RKO (cell line): Measurements from ENCODE around the gene MRTFB.
A peak's percentile ranks its signal among the peaks of the same experiment; 100 is the strongest.

Experiments
- DNase-seq: peaks from one replicate; pipeline ENCODE4 v3.0.0-alpha.2; 2016; ENCODE audit warnings: low spot score

The MRTFB gene

DNA sequence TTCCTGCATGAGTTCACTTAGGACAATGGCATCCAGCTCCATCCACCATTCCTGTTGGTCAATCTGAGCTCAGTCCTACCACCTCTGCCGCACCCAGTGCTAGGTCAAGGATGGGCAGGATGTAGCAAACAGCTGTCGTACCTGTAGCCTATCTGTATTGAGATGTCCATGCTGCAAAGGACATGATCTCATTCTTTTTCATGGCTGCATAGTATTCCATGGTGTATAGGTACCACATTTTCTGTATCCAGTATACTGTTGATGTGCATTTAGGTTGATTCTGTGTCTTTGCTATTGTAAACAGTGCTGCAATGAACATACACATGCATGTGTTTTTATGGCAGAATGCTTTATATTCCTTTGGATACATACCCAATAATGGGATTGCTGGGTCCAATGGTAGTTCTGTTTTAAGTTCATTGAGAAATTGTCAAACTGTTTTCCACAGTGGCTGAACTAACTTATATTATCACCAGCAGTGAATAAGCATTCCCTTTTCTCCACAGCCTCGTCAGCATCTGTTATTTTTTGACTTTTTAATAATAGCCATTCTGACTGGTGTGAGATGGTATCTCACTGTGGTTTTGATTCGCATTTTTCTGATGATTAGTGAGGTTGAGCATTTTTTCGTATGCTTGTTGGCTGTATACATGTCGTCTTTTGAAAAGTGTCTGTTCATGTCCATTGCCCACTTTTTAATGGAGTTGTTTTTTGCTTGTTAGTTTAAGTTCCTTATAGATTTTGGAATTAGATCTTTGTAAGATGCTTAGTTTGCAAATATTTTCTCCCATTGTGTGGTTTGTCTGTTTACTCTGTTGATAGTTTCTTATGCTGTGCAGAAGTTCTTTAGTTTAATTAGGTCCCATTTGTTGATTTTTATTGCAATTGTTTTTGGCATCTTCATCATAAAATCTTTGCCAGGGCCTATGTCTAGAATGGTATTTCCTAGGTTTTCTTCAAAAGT is 7.2 kb upstream of the MRTFB start:
- no peak for DNase-seq

DNA sequence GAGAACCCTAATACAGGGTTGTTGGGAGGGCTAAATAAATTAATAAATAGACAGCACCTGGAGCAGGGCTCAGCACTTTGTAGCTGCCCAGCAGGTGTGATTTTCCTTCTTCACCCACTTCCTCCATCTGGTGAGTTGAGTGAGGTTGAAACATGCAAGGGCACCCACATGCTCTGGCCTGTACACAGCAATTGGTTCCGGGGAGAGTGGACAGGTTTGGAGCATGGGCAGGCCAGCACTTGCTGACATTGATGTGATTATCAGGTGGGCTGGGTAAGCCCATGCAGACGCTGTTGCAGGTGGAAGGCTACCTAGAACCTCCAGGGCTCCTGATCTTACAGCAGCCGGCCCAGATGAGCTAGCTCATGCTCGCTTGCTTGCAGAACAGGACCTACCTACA is 1.3 kb upstream of the MRTFB start:
- DNase-seq, result no peak

DNA sequence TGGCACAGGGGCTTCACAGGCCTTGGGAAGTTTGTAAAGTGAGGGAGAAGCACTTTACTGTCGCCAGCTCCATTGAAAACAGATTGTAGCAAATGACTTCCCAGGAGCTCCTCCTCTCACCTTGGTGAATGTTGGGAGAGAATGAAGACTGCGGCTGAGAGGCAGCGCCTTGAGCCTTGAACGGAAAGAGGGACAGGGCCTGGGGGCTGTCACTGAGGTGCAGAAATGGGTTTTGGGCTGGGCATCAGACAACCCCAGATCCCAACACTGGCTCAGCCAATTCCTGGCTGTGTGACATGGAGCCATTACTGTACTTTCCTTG is 603 bp upstream of the MRTFB start:
- no peak for DNase-seq

DNA sequence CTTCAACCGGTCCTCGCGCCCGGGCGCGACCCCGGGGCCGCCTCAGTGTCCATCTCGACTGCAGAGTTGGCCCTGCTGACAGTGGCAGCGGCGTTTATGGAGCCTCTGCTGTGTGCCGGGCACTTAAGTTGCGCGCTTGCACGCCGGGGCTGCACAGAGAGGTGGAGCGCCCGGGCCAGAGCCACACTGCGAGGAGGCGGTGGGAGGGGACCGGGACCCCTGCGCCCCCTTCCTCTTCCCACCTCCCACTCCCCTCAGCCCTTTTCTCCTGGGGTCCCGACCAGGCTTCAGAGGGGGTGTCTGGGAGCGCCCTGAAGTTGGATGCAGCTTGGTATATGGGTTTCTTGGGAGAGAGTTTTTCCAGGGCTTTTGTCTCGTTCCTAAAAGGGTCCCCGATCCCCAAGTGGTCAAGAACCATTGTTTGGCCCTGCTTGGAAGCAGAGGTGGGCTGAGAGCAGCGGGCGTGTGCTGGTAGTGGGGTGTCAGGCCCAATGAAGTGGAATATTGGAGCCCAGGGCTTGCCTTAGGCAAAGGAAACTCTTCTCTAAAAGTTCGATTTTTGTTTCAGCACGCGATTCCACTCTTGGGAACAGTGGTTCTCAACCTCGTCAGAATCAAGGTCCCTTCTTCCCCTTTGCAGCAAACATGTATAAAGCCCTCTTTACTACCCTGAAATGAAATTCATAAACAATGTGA is 605 bp downstream of the MRTFB start:
- peak; percentile 13 for DNase-seq

DNA sequence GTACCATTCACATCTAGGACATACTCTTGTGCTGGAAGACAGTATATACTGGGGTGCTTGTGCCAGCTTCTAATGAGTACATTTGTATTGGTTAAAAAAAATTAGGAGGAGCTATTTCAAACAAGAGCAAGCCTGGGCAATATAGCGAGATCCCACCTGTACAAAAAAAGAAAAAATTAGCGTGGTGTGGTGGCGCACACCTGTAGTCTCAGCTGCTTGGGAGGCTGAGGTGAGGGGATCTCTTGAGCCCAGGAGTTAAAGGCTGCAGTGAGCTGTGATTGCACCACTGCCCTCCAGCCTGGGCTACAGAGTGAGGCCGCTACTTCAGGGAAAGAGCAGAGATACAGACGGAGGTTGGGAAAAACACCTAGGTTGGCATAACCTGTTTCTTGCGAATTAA is 1.2 kb downstream of the MRTFB start:
- DNase-seq, result no peak

DNA sequence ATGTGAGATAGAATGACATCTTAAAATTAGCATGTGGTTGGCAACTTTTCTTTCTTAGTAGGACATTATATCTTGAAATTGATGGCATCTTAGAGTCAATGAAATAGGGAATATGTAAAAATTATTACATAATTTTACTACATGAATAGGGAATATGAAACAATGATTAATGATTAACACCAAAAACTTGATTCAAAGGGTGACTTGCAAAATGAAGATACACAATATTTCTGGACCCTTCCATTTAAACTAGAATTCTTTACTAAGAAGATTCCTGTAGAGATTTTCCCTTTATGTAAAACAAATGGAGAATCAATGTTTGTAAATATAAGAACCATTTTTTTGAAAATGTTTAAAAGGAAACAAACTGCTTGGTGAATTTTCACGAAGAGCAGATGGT is 3.4 kb downstream of the MRTFB start:
- no peak for DNase-seq

DNA sequence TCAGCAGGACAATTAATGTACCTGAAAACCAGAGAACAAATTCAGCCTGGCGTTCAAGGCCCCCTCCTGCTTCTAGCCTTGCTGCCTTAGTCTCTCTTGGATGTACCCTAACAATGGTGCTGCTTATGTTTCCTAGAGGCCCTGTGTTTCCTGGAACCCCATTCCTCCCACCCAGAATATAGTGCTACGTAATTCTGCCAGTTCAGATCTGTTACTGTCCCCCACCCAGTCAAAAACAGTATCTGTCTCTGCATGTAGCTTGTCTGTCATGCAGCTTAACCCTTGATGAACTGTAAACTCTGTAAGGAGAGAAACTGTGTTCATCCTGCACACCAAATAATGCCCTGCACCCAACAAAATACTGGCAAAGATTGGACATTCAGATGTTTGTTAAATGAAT is 6.8 kb downstream of the MRTFB start:
- no peak for DNase-seq

DNA sequence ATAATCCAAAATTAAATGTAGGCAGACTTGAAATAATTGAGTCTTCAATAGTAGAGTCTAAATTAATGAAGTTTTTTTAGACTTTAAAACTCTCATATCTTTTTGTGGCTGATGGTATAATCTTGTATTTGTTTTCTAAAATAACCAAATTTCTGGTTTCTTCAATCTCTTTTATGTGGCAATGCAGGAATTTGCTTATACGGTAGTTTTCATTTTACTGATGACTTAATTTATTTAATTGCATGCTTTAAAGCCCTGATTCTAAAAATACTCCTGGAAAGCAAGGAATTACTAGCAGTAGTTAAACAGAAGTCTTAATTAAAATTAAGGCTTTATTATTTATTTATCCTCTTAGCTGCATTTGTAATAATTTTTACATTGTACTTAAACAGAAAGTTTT is 15.4 kb downstream of the MRTFB start:
- no peak for DNase-seq

DNA sequence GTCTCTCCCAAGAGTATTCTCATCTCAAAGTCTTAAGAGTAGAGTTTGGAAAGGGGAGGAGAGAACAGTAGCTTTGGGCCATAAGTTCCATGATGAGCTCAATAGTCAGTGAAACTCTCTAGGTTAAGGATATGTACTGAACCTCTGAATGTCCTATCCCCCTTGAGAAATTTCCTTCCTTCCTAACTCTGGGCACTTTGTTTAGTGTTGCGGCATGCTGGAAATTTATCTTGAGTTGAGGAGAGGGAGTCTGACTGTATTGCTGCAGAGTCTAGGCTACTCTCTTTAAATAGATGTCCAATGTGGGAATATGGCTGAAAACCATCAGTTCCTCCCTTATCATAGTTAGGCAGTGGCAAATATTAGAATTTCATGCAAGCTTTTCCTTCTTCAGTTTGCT is 16.1 kb downstream of the MRTFB start:
- DNase-seq, result no peak

DNA sequence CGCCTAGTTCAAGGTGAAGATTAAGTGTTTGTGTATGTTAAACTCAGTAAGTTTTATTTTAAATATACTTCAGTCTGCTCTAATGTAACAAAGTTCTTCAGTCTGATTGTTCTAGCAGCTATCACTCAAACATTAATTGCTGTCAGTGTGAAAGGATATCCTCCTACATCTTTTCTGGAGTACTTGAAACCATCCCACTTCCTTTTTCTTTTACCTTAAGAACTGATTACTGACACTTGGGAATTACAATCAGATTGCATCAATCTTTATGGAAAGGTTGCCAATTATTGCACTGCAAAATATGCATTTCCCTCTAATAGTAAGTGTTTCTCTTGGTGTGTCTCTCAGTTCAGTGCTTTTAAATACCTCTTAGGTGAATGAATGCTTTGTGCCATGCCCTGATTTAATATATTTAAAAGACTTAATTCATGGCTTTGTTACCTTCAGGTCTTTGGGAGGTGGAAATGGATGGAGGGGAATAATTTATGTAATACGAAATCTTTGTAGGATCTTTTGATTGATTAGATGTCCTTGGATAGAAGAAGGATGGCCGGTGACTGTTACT is 16.6 kb downstream of the MRTFB start:
- no peak for DNase-seq

DNA sequence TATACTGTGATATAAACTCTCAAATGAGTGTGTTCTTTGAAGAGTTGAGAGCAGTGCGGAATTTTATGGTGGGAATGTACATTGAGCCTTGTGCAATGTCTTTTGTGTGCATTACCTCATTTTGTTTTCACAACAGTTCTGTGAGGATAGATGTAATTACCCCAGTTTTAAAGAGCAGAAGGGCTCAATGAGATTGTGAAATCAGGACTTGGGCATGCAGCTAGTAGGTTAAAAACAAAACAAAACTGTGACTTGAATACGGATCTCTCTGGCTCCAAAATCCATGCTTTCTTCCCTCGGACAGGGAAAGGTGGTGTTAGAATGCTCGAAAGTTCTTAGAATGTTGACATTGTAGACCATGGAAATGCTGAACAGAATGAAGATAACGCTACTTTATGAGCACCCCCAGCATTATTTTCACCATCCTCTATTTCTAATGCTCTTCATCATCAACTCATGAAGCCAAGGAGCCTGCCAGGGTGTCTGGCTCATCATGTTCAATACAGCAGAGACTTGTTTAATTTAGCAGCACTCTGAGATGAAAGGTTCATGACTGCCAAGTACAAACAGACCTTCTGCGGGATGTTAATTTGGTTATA is 17.1 kb downstream of the MRTFB start:
- no peak for DNase-seq

DNA sequence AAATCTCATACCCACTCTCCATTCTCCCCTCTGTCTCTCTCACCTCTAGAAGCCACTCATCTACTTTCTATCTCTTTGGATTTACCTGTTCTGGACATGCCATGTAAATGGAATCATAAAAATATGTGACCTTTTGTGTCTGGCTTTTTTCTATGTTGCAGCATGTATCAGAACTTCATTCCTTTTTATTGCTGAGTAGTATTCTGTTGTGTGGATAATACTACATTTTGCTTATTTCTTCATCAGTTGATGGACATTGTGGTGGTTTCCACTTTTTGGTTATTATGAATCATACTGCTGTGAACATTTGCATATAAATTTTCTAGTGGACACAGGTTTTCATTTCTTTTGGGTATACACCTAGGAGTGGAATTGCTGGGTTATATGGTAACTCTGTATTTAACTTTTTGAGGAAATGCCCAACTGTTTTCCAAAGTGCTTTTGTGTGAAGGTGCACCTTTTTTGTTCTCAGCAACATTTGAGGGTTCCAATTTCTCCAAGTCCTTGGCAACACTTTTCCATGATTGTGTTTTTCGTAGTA is 18.2 kb downstream of the MRTFB start:
- DNase-seq, result no peak

DNA sequence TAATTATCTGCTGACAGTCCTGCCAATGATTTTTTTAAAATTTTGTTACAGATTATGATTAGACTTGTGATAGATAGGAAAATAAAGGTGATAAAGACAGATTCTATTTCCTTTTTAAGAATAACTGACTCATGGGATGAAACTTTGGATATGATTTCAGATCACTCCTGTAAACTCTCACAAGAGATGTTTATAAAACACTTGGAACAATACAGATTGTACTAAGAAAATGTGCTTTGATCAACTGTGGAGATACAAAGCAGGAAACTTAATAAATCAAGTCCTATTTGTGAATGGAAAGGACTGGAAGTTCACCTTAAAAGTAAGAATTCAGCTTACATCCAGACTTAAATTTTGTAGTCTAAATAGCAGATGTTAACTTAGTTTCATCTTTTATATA is 21.4 kb downstream of the MRTFB start:
- no peak for DNase-seq

DNA sequence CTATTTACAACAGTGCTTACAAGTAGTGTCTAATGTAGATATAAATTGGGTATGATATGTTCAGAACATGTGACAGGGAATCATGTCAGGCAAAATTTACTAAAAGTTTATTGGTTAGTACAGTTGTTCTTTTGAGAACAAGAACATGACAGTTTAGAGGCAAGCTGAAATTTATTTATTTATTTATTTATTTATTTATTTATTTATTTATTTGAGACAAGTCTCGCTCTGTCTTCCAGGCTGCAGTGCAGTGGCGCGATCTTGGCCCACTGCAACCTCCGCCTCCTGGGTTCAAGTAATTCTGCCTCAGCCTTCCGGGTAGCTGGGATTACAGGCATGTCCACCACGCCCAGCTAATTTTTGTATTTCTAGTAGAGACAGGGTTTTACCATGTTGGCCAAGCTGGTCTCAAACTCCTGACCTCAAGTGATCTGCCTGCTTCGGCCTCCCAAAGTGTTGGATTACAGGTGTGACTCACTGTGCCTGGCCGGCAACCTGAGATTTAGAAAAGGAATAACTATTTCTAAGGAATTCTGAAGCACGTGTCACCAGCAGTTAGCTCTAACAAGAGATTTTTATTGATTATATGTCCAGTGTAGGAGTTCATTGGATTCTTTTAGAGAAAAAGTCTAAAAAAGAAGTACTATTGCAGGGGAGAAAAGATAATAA is 24.9 kb downstream of the MRTFB start:
- DNase-seq, result no peak

DNA sequence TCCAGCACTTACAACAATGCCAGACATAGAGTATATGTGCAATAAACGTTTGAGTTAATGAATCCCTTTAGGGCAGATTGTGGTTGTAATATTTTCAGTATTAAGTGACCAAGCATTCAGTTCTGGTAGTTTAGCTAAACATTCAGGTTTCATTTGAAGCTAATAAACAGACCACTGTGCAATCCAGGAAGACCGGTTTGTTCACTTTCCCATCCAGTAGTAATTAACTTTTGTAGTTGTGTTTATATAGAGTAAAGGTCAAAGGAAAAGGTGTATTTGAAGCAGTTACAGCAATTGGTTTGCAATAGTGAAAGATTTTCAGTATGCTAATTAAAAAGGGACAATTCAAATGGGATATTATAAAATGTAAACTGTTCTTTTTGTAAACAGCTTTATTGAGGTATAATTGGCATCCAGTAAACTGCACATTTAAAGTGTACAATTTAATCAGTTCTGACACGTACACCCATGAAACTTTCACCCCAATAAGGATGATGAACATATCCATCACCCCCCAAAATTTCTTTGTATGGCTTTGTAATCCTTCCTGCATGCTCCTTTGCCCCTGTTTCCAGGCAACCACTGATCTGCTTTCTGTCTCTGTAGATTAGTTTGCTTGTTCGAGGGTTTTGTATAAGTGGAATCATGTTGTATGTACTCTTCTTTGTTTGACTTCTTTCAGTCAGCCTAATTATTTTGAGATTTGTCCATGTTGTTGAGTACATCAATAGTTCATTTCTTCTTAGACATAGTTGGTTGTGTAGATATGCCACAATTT is 26.3 kb downstream of the MRTFB start:
- no peak for DNase-seq

DNA sequence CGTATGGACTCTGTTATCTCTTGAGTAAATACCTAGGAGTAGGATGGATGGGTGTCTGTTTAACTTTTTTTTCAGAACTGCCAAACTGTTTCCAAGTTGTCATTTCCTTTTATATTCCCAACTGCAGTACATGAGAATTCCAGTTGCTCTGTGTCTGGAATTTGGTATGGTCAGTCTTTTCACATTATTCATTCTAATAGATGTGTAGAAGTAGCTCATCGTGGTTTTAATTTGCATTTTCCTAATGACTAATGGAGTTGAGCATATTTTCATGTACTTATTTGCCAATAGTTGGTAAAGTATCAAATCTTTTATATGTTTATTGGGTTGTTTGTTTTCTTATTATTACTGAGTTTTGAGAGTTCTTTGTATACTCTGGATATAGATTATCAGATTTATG is 27.0 kb downstream of the MRTFB start:
- DNase-seq, result no peak

DNA sequence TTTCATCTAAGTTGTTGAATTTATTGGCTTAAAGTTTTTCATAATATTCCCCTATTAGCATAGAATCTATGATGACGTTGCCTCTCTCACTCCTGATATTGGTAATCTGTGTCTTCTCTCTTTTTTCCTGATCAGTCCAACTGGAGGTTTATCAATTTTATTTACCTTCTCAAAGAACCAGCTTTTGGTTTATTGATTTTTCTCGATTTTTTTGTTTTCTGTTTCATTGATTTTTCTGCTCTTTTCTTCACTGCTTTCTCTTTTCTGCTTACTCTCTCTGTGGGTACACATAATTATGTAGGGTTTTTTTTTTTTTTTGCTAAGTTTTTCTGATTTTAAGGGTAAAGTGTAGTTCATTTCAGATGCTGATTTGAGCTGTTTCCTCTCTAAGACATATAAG is 29.7 kb downstream of the MRTFB start:
- DNase-seq, result no peak

DNA sequence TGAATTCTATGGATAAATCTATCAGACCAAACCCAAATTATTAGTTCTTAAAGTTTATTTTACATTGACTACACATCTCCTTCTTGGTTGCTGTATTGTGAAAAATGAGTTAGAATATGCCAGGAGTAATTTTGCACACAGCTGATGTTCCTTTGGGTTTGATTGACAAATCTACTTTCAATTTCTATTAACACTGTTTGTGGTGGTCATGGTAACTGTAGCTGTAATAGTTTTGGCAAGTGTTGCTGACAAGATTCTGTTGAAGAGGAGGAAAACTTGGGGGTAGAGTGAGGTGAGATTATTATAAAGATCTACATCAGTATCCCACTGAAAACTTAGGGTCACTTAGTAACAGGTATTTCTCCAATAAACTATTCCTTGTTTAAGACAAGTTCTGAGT is 30.3 kb downstream of the MRTFB start:
- DNase-seq, result no peak

DNA sequence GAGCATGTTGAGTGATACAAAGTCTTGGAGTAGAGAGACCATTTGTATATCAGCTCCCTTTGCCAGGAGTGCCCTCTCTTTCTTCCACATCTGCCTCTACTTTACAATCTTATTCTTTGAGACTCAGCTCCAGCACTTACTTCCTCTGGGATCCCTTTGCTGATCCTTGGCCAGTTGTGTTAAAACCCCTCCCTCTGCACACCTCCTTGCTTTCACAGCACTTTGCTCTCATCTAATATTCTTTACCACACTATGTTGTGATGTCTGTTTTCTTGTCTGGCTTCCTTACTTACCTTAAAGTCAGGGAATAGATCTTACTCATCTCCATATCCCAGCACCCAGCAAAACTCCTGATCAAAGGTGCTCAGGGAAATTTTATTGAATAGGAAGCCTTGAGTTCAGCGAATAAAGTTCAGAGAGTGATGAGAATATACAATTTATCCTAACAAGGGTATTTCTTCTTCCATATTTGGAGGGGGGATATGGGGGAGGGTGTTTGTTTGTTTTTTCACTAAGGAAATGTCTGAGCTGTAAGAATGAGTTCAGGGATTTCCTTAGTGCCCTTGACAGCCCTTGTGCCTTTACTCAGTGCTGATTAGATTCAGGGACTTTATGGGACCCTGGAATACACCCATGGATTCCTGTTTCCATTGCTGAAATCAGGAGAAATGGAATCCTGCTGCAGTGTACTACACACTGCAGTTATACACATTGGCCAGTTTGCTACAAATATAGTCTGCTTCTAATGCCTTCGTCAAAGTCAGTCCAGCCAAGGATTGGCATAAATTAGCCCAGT is 32.0 kb downstream of the MRTFB start:
- no peak for DNase-seq

DNA sequence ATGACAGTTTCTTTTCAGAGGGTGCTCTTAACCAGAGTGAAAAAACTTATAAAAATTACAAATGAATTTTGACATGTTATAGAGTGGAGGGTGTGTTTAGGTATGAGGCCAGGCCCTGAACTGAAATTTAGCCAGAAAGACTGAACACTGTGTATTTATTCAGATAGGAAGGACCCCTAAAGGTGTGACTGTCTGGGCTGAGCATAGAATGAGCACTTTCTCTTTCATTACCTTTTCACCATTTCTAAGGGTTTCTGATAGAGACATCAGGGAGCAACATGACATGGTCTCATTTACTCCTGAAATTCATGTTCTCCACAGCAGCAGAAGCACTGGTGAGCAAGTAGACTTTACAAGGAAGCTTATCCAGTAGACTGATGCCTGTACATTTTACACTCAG is 32.9 kb downstream of the MRTFB start:
- no peak for DNase-seq
